Measurements from ENCODE around the gene C10orf120.

Gene C10orf120

GRCh38 chr10:122660696-122661095 lies 39.0 kb downstream of the C10orf120 start:
- no peak for DNase-seq (ENCODE audit: low read depth in 2 of 2)

- DNase-seq (ENCODE audit: low read depth in 2 of 2), result no peak
Measured at GRCh38 chr10:122659651-122660050, 40.0 kb downstream of the C10orf120 start.

DNA sequence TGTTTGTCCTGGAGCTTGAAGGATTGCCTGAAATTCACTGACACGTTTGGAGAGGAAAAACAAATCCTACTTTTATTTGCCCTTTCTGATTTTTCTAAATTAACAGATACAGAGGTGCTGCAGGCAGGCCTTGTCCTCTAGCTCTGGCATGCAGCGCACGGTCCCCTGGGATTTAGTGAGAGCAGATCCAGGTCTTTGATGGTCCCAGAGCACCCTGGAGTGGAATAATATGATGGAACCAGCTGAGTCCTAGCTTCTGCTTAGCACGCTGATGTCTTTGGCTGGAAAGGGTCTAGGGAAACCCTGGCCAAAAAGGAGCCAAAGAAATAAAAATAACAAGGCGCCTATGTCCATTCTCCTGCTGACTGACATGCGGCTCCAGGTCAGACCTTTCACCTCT lies 40.5 kb downstream of the C10orf120 start:
- no peak for DNase-seq (ENCODE audit: low read depth in 2 of 2)

GRCh38 chr10:122658356-122659049 lies 41.1 kb downstream of the C10orf120 start:
- DNase-seq (ENCODE audit: low read depth in 2 of 2), result no peak

DNA sequence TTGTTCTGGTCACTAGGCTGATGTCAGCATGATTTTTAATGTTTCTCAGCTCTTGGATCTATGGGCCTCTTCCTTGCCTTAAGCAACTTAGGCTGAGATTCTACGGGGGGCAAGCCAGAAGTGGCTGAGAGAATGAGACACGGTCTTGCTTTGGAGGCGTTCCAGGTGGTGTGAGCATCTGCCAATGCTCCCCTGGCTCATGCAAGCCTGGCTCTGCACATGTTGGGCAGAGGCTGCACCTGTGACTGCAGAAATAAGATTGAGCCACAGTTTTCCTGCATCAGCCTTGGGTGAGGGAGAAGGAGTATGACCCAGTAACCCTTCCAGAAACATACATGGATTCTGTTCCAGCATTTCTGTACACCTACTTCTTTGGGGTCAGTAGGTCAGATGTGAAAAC lies 41.9 kb downstream of the C10orf120 start:
- no peak for DNase-seq (ENCODE audit: low read depth in 2 of 2)

DNA sequence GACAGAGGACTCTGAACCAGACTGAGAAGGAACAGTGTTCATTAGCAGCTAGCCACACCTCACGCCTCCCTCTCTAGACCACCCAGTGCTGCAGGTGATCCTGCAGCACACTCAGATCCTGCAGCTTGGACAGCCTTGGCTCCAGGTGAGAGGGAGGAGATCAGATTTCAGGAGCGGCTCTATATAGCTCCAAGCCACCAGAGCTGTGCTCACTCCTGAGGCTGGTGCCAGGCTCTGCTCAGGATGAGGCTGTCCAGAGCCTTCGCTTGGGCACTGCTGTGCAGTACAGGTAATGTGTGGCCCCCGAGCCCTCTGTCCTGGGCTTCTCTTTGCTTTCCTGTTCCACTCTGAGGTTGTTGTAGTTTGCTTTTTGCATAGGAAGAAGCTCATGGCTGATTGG lies 42.4 kb downstream of the C10orf120 start:
- no peak for DNase-seq (ENCODE audit: low read depth in 2 of 2)

GRCh38 chr10:122656741-122657140 lies 42.9 kb downstream of the C10orf120 start:
- no peak for DNase-seq (ENCODE audit: low read depth in 2 of 2)

DNA sequence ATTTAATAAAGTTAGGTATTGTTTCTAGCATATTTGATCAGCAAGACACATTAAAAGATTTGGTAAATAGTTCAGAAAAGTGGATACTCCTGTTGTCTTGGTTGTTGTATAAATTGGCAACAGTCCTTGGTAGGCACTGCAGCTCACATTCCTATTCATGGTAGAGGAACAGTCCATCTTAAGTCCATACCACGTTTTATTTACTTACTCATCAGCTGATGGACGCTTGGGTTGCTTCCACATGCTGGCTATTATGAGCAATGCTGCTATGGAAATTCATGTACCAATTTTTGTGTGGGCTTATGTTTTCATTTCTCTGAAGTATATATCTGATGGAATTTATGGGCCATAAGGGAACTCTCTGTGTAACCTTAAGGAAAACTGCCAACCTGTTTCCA lies 43.3 kb downstream of the C10orf120 start:
- DNase-seq (ENCODE audit: low read depth in 2 of 2), result no peak

- DNase-seq (ENCODE audit: low read depth in 2 of 2), result no peak
Measured at GRCh38 chr10:122655524-122656307, 43.9 kb downstream of the C10orf120 start.

DNA sequence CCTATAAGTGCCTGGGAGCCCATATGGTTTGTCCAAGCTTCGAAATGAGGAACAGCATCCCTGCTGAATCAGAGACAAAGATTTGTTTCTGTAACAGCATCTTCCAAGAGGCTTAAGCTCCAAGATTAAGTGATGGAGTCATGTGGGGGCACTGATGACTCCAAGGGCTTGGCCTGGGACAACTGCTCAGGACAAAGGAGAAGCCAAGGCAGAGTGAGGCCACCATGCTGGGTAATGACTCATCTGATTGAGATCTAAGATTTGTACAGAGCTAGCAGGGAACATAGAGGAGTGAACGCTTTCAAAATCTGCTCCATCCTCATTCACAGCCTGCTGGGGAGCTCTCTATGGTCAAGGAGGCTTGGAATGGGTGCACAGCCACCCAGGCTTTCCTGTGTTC lies 49.3 kb downstream of the C10orf120 start:
- DNase-seq (ENCODE audit: low read depth in 2 of 2), result no peak

GRCh38 chr10:122649903-122650302 lies 49.7 kb downstream of the C10orf120 start:
- DNase-seq (ENCODE audit: low read depth in 2 of 2), result no peak

DNA sequence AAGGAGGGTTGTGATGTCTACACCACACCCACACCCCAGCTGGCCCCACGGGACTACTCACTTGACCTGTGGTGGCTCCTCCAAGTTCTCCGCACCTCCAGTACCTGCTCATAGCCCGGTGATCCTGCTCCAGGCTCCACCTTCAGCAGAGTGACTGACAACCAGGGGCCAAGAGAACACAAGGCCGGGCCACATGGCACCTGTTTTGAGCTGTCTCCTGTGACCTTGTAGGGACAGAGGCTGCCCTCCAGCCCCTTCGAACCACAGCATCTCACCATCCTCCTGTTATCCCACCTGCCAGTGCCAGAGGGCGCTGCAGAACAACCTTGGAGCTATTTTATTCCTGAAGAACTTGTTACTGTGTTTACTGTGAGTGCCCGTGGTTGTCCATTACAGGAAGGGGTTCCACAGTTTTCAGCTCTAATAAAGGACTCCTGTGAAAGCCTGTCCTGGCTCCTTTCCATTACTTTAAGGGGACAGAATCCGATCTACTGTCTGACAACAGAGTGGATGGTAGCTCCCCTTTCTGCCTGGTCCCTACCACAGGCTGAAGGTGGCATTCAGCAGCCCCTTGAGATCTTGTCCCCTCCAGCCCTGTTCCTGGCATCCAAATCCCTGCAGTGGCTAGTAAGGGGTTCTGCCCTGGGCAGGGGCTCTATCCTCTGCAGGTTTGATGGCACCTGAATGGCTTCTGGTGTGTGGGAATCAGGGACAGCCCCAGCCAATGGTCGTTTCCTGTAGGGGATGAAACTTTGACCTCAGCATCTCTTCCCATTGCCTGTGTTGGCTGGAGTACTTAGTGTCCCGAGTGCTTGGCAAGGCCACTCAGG lies 50.8 kb downstream of the C10orf120 start:
- peak; percentile 1 to 5 for DNase-seq (ENCODE audit: low read depth in 2 of 2)
